Measurements from ENCODE around the gene TTBK2.
"Not testable (repeated sequence)": the region's sequence is repeated elsewhere in the genome, so short reads cannot be mapped to it uniquely, and the experiment has no call there.

DNA sequence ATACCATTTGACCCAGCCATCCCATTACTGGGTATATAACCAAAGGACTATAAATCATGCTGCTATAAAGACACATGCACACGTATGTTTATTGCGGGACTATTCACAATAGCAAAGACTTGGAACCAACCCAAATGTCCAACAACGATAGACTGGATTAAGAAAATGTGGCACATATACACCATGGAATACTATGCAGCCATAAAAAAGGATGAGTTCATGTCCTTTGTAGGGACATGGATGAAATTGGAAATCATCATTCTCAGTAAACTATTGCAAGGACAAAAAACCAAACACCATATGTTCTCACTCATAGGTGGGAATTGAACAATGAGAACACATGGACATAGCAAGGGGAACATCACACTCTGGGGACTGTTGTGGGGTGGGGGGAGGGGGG is 28.3 kb upstream of the TTBK2 start:
- not testable (repeated sequence) for TF ChIP-seq SUZ12 (IDR thresholded peaks at IDR 0.05); SP1 (IDR thresholded peaks at IDR 0.05); NFRKB (IDR thresholded peaks at IDR 0.05); PKNOX1 (IDR thresholded peaks at IDR 0.05); FOXK2 (IDR thresholded peaks at IDR 0.05); BHLHE40 (IDR thresholded peaks at IDR 0.05; ENCODE audit: borderline replicate concordance); HDGF (IDR thresholded peaks at IDR 0.05; ENCODE audit: borderline replicate concordance)

Data from HEK293T (cell line).